SK-MEL-5 (cell line): ENCODE data around the gene UBAC1. TPM values are rescaled to one million over a fixed set of nuclear protein-coding genes. Genes with fewer than 3 reads are reported as not detected.
A peak's percentile ranks its signal among the peaks of the same experiment; 100 is the strongest.
"Not testable (repeated sequence)": the region's sequence is repeated elsewhere in the genome, so short reads cannot be mapped to it uniquely, and the experiment has no call there.

ENCODE experiments used
- DNase-seq: peaks from one replicate; pipeline ENCODE4 v3.0.0-alpha.2; 2016; ENCODE audit warnings: low read depth, low spot score
- in situ Hi-C: cut with HindIII; loops from 2 replicates; pipeline ENCODE4 v1.10.0; 2016; ENCODE audit warnings: low sequenced_read_pairs, high pct_unique_total_duplicates, low pct_unique_long_range_greater_than_20kb
- total RNA-seq: library from RNA; depleted of rRNA; stranded (reverse); fragments of >200 nt; shearing (Covaris generic); gene quantifications from 2 replicates; pipeline ENCODE4 v1.2.3, GENCODE V29; 2014

Gene UBAC1
- total RNA-seq, 1 experiment from 2014 or later: 53.4 TPM

DNA sequence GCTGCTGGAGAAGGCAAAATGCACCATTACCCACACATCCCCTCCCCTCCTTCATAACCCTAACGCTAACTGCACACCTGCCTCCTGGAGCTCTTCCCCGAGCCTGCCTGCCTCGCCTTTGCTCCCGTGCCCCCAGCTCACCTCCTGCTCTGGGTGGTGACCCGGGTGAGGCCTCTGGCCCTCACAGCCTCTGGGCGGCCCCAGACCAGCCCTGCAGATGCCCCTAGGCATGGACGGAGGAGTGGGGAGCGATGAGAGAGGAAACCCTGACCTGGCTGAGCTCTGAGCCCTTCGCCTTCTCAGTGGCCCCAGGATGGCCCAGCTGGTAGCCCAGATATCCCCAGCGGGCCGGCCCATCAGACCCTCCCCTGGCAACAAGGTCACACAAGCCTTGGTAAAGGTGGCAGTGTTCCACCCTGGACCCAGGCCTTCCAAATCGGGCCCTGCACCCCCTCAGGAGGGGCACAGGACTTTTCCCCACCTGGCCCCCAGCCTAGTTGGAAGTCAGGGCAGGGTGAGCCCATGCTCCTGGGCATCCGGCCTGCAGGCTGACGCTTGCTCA lies 39.3 kb downstream of the UBAC1 start:
- in situ Hi-C loops: no loop called here

DNA sequence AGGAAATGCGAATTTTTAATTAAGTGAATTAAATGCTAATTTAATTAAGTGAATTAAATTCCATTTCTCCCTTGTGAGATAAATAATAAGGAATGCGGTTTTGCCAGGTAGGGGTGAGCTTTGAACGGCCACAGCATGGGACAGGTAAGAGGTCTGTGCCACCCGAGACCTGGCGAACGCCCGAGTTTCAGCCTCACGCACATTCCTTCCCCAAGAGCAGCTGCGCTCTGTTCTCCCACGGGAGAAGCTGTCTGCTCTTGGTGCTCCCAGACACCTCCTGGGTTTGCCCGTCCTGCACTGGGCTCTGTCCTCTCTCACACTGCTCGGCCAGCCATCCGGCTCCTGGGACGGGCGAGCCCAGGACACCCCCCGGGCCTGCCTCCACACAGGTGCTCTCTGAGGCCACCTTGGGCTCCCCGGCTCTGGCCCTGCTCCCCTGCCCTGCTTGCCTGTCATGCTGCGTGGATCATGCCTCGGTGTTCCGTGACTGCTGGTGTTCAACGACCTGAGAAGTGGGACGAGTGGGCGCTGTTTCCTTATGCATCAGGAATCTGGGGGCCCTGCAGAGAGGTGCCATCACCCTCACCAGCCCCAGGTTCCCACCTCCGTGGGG lies 40.1 kb downstream of the UBAC1 start:
- in situ Hi-C loops: no loop called here
- no peak for DNase-seq

More for the DNA sequence above, 39.3 kb downstream of the UBAC1 start:
- DNase-seq: no peak

GRCh38 chr9:135920256-135920930 lies 40.8 kb downstream of the UBAC1 start:
- in situ Hi-C loops: no loop called here
- DNase-seq: no peak

DNA sequence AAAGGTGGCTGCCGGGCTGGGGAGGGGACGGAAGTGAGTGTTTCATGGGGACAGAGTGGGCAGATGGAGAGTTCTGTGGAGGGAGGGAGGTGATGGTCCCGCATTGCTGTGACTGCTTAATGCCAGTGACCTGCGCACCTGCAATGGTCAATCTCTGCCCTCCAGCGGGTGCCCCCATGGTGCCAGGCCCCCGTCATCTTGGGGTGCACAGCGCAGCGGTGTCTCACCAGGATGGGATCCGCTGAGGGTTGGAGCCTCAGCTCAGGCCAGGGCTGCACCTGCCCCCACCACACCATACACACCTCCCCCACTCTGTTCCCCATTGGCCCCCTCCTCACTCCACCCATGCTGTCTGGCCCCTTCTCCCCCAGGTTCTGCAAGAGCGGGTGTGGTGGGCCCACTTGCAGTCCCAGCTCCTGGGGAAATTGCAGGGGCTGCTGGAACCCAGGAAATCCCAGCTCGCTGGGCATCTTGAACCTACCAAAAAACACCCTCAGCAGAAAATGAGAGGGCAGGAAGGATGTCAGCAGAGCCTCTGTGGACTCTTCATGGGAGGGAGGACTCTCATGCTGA lies 41.8 kb downstream of the UBAC1 start:
- no peak for DNase-seq
- in situ Hi-C loops: no loop called here

DNA sequence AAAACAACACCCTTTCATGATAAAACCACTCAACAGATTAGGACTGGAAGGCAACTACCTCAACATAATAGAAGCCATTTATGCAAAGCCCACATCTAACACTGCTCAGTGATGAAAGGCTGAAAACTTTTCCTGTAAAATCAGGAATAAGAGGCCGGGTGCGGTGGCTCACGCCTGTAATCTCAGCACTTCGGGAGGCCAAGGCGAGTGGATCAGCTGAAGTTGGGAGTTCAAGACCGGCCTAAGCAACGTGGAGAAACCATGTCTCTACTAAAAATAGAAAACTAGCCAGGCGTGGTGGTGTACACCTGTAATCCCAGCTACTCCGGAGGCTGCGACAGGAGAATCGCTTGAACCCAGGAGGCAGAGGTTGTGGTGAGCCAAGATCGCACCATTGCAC lies 44.9 kb downstream of the UBAC1 start:
- DNase-seq, in situ Hi-C loops: not testable (repeated sequence)

DNA sequence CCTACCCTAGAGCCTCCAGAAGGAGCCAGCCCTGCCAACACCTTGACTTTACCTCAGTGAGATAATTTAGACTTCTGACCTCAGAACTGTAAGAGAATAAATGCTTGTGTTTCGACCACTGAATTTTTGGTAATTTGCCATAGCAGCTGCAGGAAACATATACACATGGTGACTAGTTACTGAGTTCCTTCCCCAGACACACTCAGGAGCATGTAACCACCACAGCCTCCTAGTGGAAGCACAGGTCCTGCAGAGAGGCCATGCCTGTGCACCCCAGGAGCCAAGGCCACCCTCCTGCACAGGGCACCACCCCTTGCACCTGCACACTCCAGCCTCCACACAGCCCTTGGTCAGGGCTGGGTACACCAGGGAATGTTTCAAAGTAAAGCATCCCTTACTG lies 46.3 kb downstream of the UBAC1 start:
- in situ Hi-C loops: no loop called here
- no peak for DNase-seq

- in situ Hi-C loops, DNase-seq: not testable (repeated sequence)
These were observed 49.9 kb downstream of the UBAC1 start for GRCh38 chr9:135911233-135911632.

DNA sequence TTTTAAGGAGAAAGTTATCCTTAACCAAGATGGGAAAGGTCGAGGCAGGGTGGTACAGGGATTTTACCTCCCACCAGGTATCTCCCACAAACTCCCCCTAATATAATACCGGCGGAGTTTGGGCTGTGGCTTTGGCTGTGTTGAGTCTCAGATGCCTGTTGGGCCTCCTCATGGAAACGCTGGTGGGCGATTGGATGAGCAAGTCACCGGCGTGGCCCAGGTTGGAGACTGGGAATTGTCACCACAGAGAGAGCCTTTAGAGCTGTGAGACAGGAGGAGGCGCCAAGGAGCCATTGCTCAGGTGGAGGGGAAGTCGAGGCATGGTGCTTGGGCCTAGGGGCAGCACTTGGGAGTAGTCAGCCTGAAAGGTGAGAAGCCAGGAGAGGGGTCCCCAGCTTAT lies 50.4 kb downstream of the UBAC1 start:
- in situ Hi-C loops: no loop called here
- no peak for DNase-seq

DNA sequence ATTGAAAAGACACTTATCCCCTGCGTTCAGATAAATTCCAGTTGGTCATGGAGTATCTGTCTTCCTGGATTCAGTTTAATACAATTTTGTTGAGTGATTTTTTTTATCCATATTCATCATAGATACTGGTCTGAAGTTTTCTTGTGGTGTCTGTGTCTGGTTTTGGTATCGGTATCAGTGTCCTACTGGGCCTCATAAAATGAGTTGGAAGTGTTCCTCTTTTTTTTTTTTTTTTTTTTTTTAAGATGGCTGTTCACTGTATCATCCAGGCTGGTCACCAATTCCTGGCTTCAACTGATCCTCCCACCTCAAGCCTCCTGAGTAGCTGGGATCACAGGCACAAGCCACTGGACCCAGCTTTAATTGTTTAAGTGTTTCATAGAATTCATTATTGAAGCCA lies 51.0 kb downstream of the UBAC1 start:
- in situ Hi-C loops: no loop called here
- no peak for DNase-seq

- no peak for DNase-seq
- in situ Hi-C loops: no loop called here
These were observed 51.8 kb downstream of the UBAC1 start for GRCh38 chr9:135909371-135909770.

- no peak for DNase-seq
- in situ Hi-C loops: no loop called here
These were observed 52.4 kb downstream of the UBAC1 start for GRCh38 chr9:135908754-135909204.

- no peak for DNase-seq
These were observed 53.0 kb downstream of the UBAC1 start for GRCh38 chr9:135908093-135908753.

DNA sequence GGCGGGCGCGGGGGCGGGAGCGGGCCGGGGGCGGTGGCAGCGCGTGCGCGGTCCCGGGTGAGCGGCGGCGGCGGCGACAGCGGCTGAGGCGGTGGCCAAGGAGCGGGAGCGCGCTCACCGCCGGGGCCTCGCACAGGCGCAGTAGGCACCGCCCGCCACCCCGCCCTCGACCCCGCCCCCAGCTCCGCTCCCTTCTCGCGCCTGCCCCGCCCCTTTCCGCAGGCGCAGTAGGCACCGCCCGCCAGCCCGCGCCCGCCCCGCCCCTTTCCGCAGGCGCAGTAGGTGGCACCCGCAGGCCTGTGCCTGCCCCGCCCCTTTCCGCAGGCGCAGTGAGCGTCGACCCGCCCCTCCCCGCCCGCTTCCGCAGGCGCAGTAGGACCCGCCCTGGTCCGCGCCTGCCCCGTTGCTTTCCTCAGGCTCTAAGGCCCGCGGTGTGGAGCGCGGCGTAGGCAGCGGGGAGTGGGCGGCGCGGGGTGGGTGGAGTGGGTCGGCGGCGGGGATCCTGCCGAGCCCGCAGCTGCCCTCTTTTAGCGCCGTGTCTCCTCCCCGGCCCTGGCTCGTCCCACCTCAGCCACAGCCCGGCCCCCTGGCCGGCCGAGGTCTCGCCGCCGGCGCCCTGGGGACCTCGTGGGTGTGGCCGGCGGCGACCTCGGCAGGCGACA lies 53.6 kb downstream of the UBAC1 start, which contains the start of gene CAMSAP1:
CAMSAP1 (minus strand) TSS at position 116 of the 662 bp plus-strand sequence. CDS start 387 bp downstream, outside the sequence.
- in situ Hi-C loops: no loop called here
- peak; percentile 90 for DNase-seq

More at GRCh38 chr9:135908093-135908753, 53.0 kb downstream of the UBAC1 start:
- in situ Hi-C loops: no loop called here

- peak; percentile 9 for DNase-seq
- in situ Hi-C loops: no loop called here
These were observed 54.2 kb downstream of the UBAC1 start for GRCh38 chr9:135907006-135907430.

GRCh38 chr9:135906291-135907005 lies 54.7 kb downstream of the UBAC1 start:
- in situ Hi-C loops: no loop called here
- peak; percentile 16 for DNase-seq

DNA sequence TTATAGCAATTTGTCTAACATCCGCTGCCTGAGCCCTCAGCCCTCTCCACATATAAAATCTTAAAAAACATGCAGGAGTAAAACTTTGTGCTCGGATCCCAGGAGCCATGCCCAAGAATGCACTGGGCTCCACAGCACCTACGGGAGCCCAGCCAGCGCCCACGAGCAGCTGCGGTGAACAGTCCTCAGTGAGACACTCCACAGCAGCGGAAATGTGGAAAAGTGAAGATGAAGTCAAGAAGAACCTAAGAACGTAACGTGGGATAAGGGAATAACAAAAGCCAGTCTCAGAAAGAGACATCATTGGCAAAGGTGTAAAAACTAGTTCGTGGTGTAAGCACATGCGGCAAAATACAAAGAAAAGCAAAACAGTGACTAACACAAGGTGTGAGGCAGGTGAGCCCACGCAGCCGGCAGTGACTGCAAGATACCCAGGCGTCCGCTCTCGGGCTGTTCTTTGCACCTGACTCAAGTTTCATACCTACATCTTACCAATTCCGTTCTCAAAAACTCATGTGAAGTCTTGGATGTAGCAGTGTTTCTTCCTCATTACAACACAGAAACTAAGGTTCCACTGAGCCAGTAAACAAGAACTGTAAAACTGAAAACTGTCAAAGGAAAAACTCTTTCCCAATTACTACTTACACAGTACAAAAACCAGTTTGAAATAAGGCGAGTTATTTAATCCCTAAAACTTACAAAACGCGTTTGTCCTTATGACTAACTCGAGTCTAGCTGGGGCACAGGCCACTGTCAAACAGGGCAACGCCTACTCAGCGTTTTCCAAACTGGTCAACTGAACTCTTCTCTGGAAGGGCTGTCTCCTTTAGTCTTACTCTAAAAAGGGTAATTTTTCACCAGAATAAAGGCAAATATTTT lies 55.6 kb downstream of the UBAC1 start:
- peak; percentile 20 for DNase-seq
- in situ Hi-C loops: no loop called here
